Measurements from ENCODE around the gene TRMU. TPM values are rescaled to one million over a fixed set of nuclear protein-coding genes. Genes with fewer than 3 reads are reported as not detected.

The TRMU gene
- total RNA-seq, 1 donor from 2014 or later: 27.3 TPM

DNA sequence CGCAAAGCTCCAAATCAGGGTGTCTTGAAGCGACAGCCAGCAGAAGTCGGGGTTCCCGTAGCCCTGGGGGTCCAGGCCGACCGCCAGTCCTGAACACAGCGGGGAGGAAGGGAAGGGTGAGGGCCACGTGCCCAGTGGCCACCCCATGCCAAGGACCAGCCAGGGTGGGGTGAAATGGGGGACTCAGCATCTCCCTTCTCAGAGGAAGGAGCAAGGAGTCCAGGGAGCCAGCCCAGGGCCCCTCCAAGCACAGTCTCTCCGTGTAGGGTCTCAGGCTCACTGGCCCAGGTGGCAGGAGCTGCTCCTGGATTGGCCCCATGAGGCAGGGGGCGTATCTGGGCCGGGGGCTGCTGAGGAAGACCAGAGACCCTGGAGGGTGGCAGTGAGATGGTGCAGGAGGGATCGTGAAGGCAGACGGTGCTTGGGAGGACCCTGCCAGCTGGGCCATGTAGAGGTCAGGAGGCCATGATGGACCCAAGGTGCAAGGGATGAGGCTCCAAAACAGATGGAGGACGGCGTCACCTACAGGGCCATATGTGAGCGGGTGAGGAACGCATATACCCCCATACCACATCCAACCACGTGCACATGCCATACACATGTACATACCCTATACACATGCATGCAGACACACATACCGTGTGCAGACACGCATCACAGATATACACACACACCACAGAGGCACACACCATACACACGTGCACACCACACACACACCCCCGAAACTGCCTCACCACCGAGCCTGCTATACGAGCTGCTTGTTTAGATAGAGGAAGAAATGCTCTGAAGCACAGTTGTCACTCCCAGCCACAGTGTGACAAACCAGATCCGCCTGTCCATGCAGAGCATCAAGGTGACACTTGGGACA is 34.4 kb downstream of the TRMU start:
- DNase-seq (ENCODE audit: low spot score): peak; percentile 92
- H3K27me3 Mint-ChIP-seq (ENCODE audit: low read depth): no peaks in the 10 kb centered on the region
- H3K27ac Mint-ChIP-seq (ENCODE audit: unreplicated experiment): no peak overlapping the region
- no peak overlapping the region for H3K4me3 Mint-ChIP-seq (ENCODE audit: unreplicated experiment)
- no peak for TF ChIP-seq CTCF (IDR thresholded peaks at IDR 0.05)
- H3K9me3 Mint-ChIP-seq (ENCODE audit: low read depth): no peaks in the 10 kb centered on the region
- H3K4me1 Mint-ChIP-seq (ENCODE audit: low read depth): peaks cover 6% of the 10 kb centered on the region
- peaks cover 11% of the 10 kb centered on the region for H3K36me3 Mint-ChIP-seq (ENCODE audit: low read depth)

DNA sequence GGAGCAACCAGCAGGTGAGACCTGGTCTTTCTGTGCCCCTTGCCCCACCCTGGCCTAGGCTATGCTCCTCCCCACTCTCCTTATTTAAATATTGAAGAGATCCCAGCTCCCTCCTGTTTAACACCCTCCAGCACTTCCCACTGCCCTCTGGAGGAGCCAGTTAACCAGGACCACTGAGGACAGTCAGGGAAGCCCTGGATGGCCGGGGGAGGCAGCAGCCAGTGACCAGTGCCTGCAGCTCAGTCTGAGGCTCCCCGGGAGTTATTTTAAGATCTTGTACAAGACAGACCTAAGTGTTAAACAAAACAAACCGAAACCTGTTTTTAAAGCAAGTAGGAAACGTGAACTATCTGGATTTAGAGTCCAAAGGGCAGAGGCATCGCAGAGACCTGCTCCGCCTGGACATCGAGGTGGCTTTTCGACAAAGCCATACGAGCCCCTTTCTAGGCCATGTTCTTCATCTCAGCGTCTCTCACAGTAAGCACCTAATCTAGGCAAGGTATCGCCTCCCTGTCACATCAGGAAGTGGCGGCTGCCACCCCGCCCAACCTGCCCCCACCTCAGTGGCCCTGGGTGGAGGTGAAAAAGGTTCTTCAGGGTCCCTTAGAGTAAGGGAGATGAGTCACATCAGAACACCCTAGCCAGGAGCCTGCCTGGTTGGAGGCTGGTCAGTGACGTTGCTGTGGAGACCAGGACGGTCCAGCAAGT is 35.2 kb downstream of the TRMU start:
- Mint-ChIP-seq H3K4me1 (ENCODE audit: low read depth) (peaks cover 6% of the 10 kb centered on the region), H3K36me3 (ENCODE audit: low read depth) (peaks cover 17% of the 10 kb centered on the region), H3K27me3 (ENCODE audit: low read depth) (no peaks in the 10 kb centered on the region), H3K27ac (ENCODE audit: unreplicated experiment) (no peak overlapping the region), H3K4me3 (ENCODE audit: unreplicated experiment) (no peak overlapping the region), H3K9me3 (ENCODE audit: low read depth) (peaks cover under 1% of the 10 kb centered on the region)
- no peak for DNase-seq (ENCODE audit: low spot score)
- no peak for TF ChIP-seq CTCF (IDR thresholded peaks at IDR 0.05)

GRCh38 chr22:46371623-46372226 is 36.2 kb downstream of the TRMU start:
- peaks cover 8% of the 10 kb centered on the region for H3K9me3 Mint-ChIP-seq (ENCODE audit: low read depth)
- H3K4me3 Mint-ChIP-seq (ENCODE audit: unreplicated experiment): no peak overlapping the region
- H3K36me3 Mint-ChIP-seq (ENCODE audit: low read depth): peaks cover 26% of the 10 kb centered on the region
- no peak for DNase-seq (ENCODE audit: low spot score)
- peaks cover 6% of the 10 kb centered on the region for H3K4me1 Mint-ChIP-seq (ENCODE audit: low read depth)
- H3K27ac Mint-ChIP-seq (ENCODE audit: unreplicated experiment): peak overlapping the region; percentile 20
- TF ChIP-seq CTCF (IDR thresholded peaks at IDR 0.05): no peak
- H3K27me3 Mint-ChIP-seq (ENCODE audit: low read depth): no peaks in the 10 kb centered on the region

GRCh38 chr22:46372686-46373085 is 37.2 kb downstream of the TRMU start:
- no peak overlapping the region for H3K4me3 Mint-ChIP-seq (ENCODE audit: unreplicated experiment)
- H3K27ac Mint-ChIP-seq (ENCODE audit: unreplicated experiment): no peak overlapping the region
- H3K9me3 Mint-ChIP-seq (ENCODE audit: low read depth): peaks cover 11% of the 10 kb centered on the region
- peak; percentile 76 for DNase-seq (ENCODE audit: low spot score)
- H3K4me1 Mint-ChIP-seq (ENCODE audit: low read depth): peaks cover 9% of the 10 kb centered on the region
- H3K27me3 Mint-ChIP-seq (ENCODE audit: low read depth): no peaks in the 10 kb centered on the region
- peaks cover 33% of the 10 kb centered on the region for H3K36me3 Mint-ChIP-seq (ENCODE audit: low read depth)
- no peak for TF ChIP-seq CTCF (IDR thresholded peaks at IDR 0.05)

- H3K4me3 Mint-ChIP-seq (ENCODE audit: unreplicated experiment): no peak overlapping the region
- H3K4me1 Mint-ChIP-seq (ENCODE audit: low read depth): peaks cover 11% of the 10 kb centered on the region
- H3K27me3 Mint-ChIP-seq (ENCODE audit: low read depth): no peaks in the 10 kb centered on the region
- H3K9me3 Mint-ChIP-seq (ENCODE audit: low read depth): peaks cover 11% of the 10 kb centered on the region
- no peak for TF ChIP-seq CTCF (IDR thresholded peaks at IDR 0.05)
- no peak overlapping the region for H3K27ac Mint-ChIP-seq (ENCODE audit: unreplicated experiment)
- peaks cover 33% of the 10 kb centered on the region for H3K36me3 Mint-ChIP-seq (ENCODE audit: low read depth)
- DNase-seq (ENCODE audit: low spot score): no peak
These were observed 37.6 kb downstream of the TRMU start for GRCh38 chr22:46373159-46373558.
